H1 (cell line): Measurements from ENCODE around the gene ZNF618. TPM values are rescaled to one million over a fixed set of nuclear protein-coding genes. Genes with fewer than 3 reads are reported as not detected.

Experiments used
- CTCF ChIA-PET: fragments of 300-600 bp; sonication (Branson Sonifier 250); formaldehyde crosslinking; loops from one replicate; lab custom pipeline; 2021; ENCODE audit not compliant: partially characterized antibody; lab: Charles Lee
- POLR2A ChIA-PET: fragments of 300-600 bp; sonication (Branson Sonifier 250); formaldehyde crosslinking; loops from one replicate; lab custom pipeline; 2021; ENCODE audit warnings: inconsistent platforms; ENCODE audit not compliant: partially characterized antibody; lab: Charles Lee
- DNase-seq, 2 experiments: peaks; one replicate each; pipeline versions ENCODE4 v3.0.0 to v3.0.0-alpha.2; 2010 to 2022; ENCODE audit warnings: low spot score in 2 of 2, low read depth in 1 of 2, mixed read lengths in 1 of 2
- FAIRE-seq: peaks from 2 replicates; lab custom pipeline; 2011; peaks lifted over from hg19 to GRCh38; lab: Jason Lieb, UNC
- H2AFZ ChIP-seq: 2 replicates; pipeline ENCODE4 v1.8.1; 2012; ENCODE audit warnings: low read length, inconsistent platforms
- H2AK5ac ChIP-seq: 2 replicates; pipeline ENCODE4 v1.6.1; 2013; ENCODE audit warnings: low read depth, low read length
- H2BK120ac ChIP-seq: replicated peaks from 2 replicates; pipeline ENCODE3; 2013; ENCODE audit warnings: low read depth, low read length, inconsistent platforms
- H2BK12ac ChIP-seq: 2 replicates; pipeline ENCODE4 v1.6.1; 2013; ENCODE audit warnings: low read depth, low read length
- H2BK15ac ChIP-seq: 2 replicates; pipeline ENCODE4 v1.6.1; 2013; ENCODE audit warnings: low read length
- H2BK20ac ChIP-seq: 2 replicates; pipeline ENCODE4 v1.6.1; 2013; ENCODE audit warnings: low read length
- H2BK5ac ChIP-seq: 2 replicates; pipeline ENCODE4 v1.6.1; 2013; ENCODE audit warnings: low read depth, low read length
- H3K14ac ChIP-seq: 2 replicates; pipeline ENCODE4 v1.6.1; 2013; ENCODE audit warnings: inconsistent platforms; ENCODE audit not compliant: insufficient read length
- H3K18ac ChIP-seq: 2 replicates; pipeline ENCODE4 v1.6.1; 2013; ENCODE audit warnings: low read length; ENCODE audit errors: extremely low read depth
- H3K23ac ChIP-seq: 2 replicates; pipeline ENCODE4 v1.6.1; 2013; ENCODE audit warnings: inconsistent platforms; ENCODE audit not compliant: insufficient read length
- H3K23me2 ChIP-seq: 2 replicates; pipeline ENCODE4 v1.6.1; 2013; ENCODE audit warnings: low read depth, low read length
- H3K27ac ChIP-seq: 2 replicates; pipeline ENCODE4 v1.6.1; 2011; ENCODE audit warnings: low read depth, low read length, inconsistent platforms
- H3K27me3 ChIP-seq, 4 experiments: replicated peaks in 1 of 4; 1 replicate in 1 of 4; 2 replicates in 3 of 4; pipeline versions ENCODE4 v1.6.1 to v1.8.1; 2011 to 2013; ENCODE audit warnings: low read length in 3 of 4, mild to moderate bottlenecking in 3 of 4, inconsistent platforms in 2 of 4, mixed read lengths in 2 of 4, moderate library complexity in 1 of 4; ENCODE audit not compliant: control insufficient read depth in 3 of 4, insufficient read depth in 3 of 4; ENCODE audit errors: extremely low read depth in 1 of 4
- H3K36me3 ChIP-seq, 4 experiments: 2 replicates each; pipeline versions ENCODE4 v1.6.1 to v1.8.1; 2011 to 2013; ENCODE audit warnings: mild to moderate bottlenecking in 4 of 4, low read length in 3 of 4, moderate library complexity in 2 of 4, control low read depth in 1 of 4, inconsistent platforms in 1 of 4; ENCODE audit not compliant: insufficient read depth in 4 of 4, control insufficient read depth in 2 of 4
- H3K4ac ChIP-seq: replicated peaks from 2 replicates; pipeline ENCODE3; 2013; ENCODE audit warnings: low read length, low read depth, mixed read lengths, inconsistent platforms; ENCODE audit not compliant: insufficient read length
- H3K4me1 ChIP-seq, 4 experiments: replicated peaks in 1 of 4; 1 replicate in 1 of 4; 2 replicates in 3 of 4; pipeline versions ENCODE4 v1.6.1 to v1.8.1; 2011 to 2013; ENCODE audit warnings: low read length in 3 of 4, inconsistent platforms in 2 of 4, mixed read lengths in 1 of 4; ENCODE audit not compliant: insufficient read depth in 4 of 4, control insufficient read depth in 3 of 4
- H3K4me2 ChIP-seq, 2 experiments: 2 replicates each; pipeline versions ENCODE4 v1.6.1 to v1.8.1; 2011 to 2013; ENCODE audit warnings: low read depth in 2 of 2, low read length in 2 of 2, control low read depth in 1 of 2, inconsistent platforms in 1 of 2, mild to moderate bottlenecking in 1 of 2; ENCODE audit not compliant: insufficient read depth in 1 of 2
- H3K4me3 ChIP-seq, 4 experiments: fragments of 200-600, 300-600 bp in 1 of 4; sonication (generic), shearing (Covaris generic), sonication (Bioruptor Twin) in 1 of 4; 2 replicates each; pipeline versions ENCODE4 v1.5.1 to v1.8.1; 2011 to 2016; ENCODE audit warnings: low read length in 4 of 4, low read depth in 3 of 4, control low read depth in 2 of 4, inconsistent platforms in 2 of 4, mild to moderate bottlenecking in 2 of 4, mixed read lengths in 1 of 4, moderate library complexity in 1 of 4; ENCODE audit not compliant: insufficient read depth in 2 of 4; ENCODE audit errors: extremely low read depth in 1 of 4
- H3K56ac ChIP-seq: replicated peaks from 2 replicates; pipeline ENCODE3; 2013; ENCODE audit warnings: low read depth, mild to moderate bottlenecking, mixed read lengths, low read length, inconsistent platforms; ENCODE audit not compliant: insufficient read length
- H3K79me1 ChIP-seq: 2 replicates; pipeline ENCODE4 v1.6.1; 2013; ENCODE audit warnings: low read depth, low read length, control low read depth
- H3K79me2 ChIP-seq, 2 experiments: 2 replicates each; pipeline versions ENCODE4 v1.6.1 to v1.8.1; 2012 to 2013; ENCODE audit warnings: low read length in 2 of 2, mild to moderate bottlenecking in 2 of 2, inconsistent platforms in 1 of 2; ENCODE audit not compliant: insufficient read depth in 2 of 2, control insufficient read depth in 1 of 2
- H3K9ac ChIP-seq, 4 experiments: replicated peaks in 1 of 4; 1 replicate in 1 of 4; 2 replicates in 3 of 4; pipeline versions ENCODE4 v1.6.1 to v1.8.1; 2011 to 2013; ENCODE audit warnings: low read depth in 3 of 4, low read length in 3 of 4, control low read depth in 2 of 4, mild to moderate bottlenecking in 2 of 4, moderate library complexity in 2 of 4, inconsistent platforms in 1 of 4; ENCODE audit errors: extremely low read depth in 1 of 4
- H3K9me3 ChIP-seq, 2 experiments: 2 replicates each; pipeline versions ENCODE4 v1.6.1 to v1.8.1; 2012 to 2013; ENCODE audit warnings: mild to moderate bottlenecking in 2 of 2, moderate library complexity in 2 of 2, control low read depth in 1 of 2, inconsistent platforms in 1 of 2, low read depth in 1 of 2, low read length in 1 of 2, mixed read lengths in 1 of 2; ENCODE audit not compliant: insufficient read depth in 2 of 2
- H4K20me1 ChIP-seq, 2 experiments: replicated peaks in 1 of 2; 2 replicates each; pipeline versions ENCODE3 to v1.8.1; 2011 to 2013; ENCODE audit warnings: inconsistent platforms in 2 of 2, low read length in 2 of 2, mild to moderate bottlenecking in 1 of 2; ENCODE audit not compliant: insufficient read depth in 2 of 2, control insufficient read depth in 1 of 2
- H4K5ac ChIP-seq: 2 replicates; pipeline ENCODE4 v1.6.1; 2013; ENCODE audit warnings: low read length, low read depth, mixed read lengths, inconsistent platforms; ENCODE audit not compliant: insufficient read length
- H4K8ac ChIP-seq: 2 replicates; pipeline ENCODE4 v1.8.0; 2013; ENCODE audit warnings: mild to moderate bottlenecking, moderate library complexity, low read length, inconsistent platforms; ENCODE audit not compliant: insufficient read depth; ENCODE audit errors: extremely low read depth
- H4K91ac ChIP-seq: replicated peaks from 2 replicates; pipeline ENCODE3; 2013; ENCODE audit warnings: low read length, mixed read lengths, inconsistent platforms; ENCODE audit not compliant: insufficient read length
- BRCA1 ChIP-seq: IDR thresholded peaks from 2 replicates; pipeline ENCODE4 v1.6.1; 2012; ENCODE audit warnings: low read depth, low read length, improper control_type of control experiment
- CTBP2 ChIP-seq: IDR thresholded peaks from 2 replicates; pipeline ENCODE4 v1.7.0; 2011; ENCODE audit warnings: borderline replicate concordance, mild to moderate bottlenecking, moderate library complexity, mixed read lengths, low read length; ENCODE audit not compliant: insufficient read depth, insufficient read length
- CTCF ChIP-seq, 3 experiments: IDR thresholded peaks; 1 replicate in 2 of 3; 2 replicates in 1 of 3; pipeline versions ENCODE4 v1.5.1 to v1.6.1; 2011; ENCODE audit warnings: low read length in 3 of 3, mild to moderate bottlenecking in 3 of 3, inconsistent platforms in 2 of 3, low read depth in 1 of 3, moderate library complexity in 1 of 3; ENCODE audit not compliant: insufficient read depth in 1 of 3; ENCODE audit errors: control extremely low read depth in 1 of 3
- JUN ChIP-seq: IDR thresholded peaks from 2 replicates; pipeline ENCODE4 v1.6.1; 2011; ENCODE audit warnings: low read depth, mild to moderate bottlenecking, improper control_type of control experiment, low read length
- RBBP5 ChIP-seq: IDR thresholded peaks from 2 replicates; pipeline ENCODE4 v1.7.1; 2012; ENCODE audit warnings: low read depth, mild to moderate bottlenecking, inconsistent platforms, low read length, moderate library complexity, borderline replicate concordance
- SP4 ChIP-seq: IDR thresholded peaks from 2 replicates; pipeline ENCODE4 v1.6.1; 2012; ENCODE audit warnings: low read length, inconsistent platforms
- SUZ12 ChIP-seq: fragments of 200-600 bp; sonication (generic); IDR thresholded peaks from 2 replicates; pipeline ENCODE4 v1.6.1; 2012; ENCODE audit warnings: mild to moderate bottlenecking, inconsistent platforms, low read length, moderate library complexity, mixed read lengths
- TAF7 ChIP-seq: optimal IDR thresholded peaks from 2 replicates; pipeline ENCODE3; 2011; ENCODE audit warnings: low read depth, mild to moderate bottlenecking, inconsistent platforms, low read length, moderate library complexity, borderline replicate concordance
- WGBS, 2 experiments: shearing (Covaris generic) in 1 of 2; methylation state at CpG; one replicate each; pipeline versions ENCODE4 v1.1.6 to v1.1.7; 2013 to 2015; ENCODE audit warnings: low lambda C conversion rate in 2 of 2, mixed read lengths in 2 of 2, inconsistent platforms in 1 of 2, low coverage in 1 of 2, missing lambda C conversion rate in 1 of 2; ENCODE audit not compliant: insufficient replicate concordance in 2 of 2, insufficient coverage in 1 of 2, insufficient read length in 1 of 2; ENCODE audit errors: extremely low coverage in 1 of 2, missing lambda C conversion rate in 1 of 2; 5-methylcytosine and 5-hydroxymethylcytosine counted together
- polyA plus RNA-seq, 7 experiments: library from polyadenylated mRNA; depleted of rRNA in 3 of 7; stranded (reverse) in 5 of 7; unstranded in 2 of 7; fragments of >200 nt in 5 of 7; fragments of 200-250 nt in 2 of 7; gene quantifications; 1 replicate in 5 of 7; 2 replicates in 1 of 7; 4 replicates in 1 of 7; pipeline versions ENCODE4 v1.2.1 to v1.2.3, GENCODE V29; 2011 to 2013; ENCODE audit warnings: missing spikeins in 2 of 7, mixed read lengths in 2 of 7
- total RNA-seq: library from RNA; stranded (reverse); fragmentation: NEBNext Ultra II Directional; extraction: Animal tissue kit (Norgen Biotek cat#: 25700); gene quantifications from 2 replicates; pipeline ENCODE4 v1.2.1, GENCODE V29; 2021

The ZNF618 gene
- total and polyA plus RNA-seq, 2 of the 8 experiments (the other 6 are each of a cell fraction or from before 2014, with no cell fraction given) = 9.6 to 28.5 TPM

- Histone ChIP-seq H3K4me3 (no peak overlapping the region), H3K79me1 (peaks cover 12% of the 10 kb centered on the region), H2AK5ac (no peak overlapping the region), H3K79me2 (peaks cover 0 to 16% of the 10 kb centered on the region in 2 experiments; a peak in 3 of 4 replicates), H4K5ac (no peak overlapping the region), H3K27ac (no peak overlapping the region), H4K8ac (no peak overlapping the region), H3K9me3 (no peaks in the 10 kb centered on the region), H2BK120ac (no peak overlapping the region), H2BK20ac (no peak overlapping the region), H4K91ac (no peak overlapping the region), H3K27me3 (no peaks in the 10 kb centered on the region), H4K20me1 (peaks cover 0 to 5% of the 10 kb centered on the region in 2 experiments), H2BK12ac (no peak overlapping the region), H3K14ac (no peak overlapping the region), H3K23me2 (no peaks in the 10 kb centered on the region; the same call in 1 of the 2 replicates), H3K9ac (no peak overlapping the region), H3K56ac (no peak overlapping the region), H3K4me1 (no peaks in the 10 kb centered on the region), H2BK5ac (no peak overlapping the region), H3K4ac (no peak overlapping the region), H3K18ac (no peak overlapping the region), H3K36me3 (no peaks in the 10 kb centered on the region; a peak in 1 of 8 replicates), H3K23ac (no peak overlapping the region), H2BK15ac (no peak overlapping the region), H2AFZ (no peak overlapping the region), H3K4me2 (no peak overlapping the region)
- FAIRE-seq = no peak
- ChIA-PET CTCF (interaction anchor here (0.6 kb wide), 1 partner anchor 100 kb away, joined by 3 read pairs; no protein-coding TSS in a partner anchor), POLR2A (no interaction called here)
- TF ChIP-seq CTCF (IDR thresholded peaks at IDR 0.05; ENCODE audit: control extremely low read depth in 1 of 3, insufficient read depth in 1 of 3, low read depth in 1 of 3, low read length in 3 of 3) (no peak), BRCA1 (no peak), SUZ12 (no peak), RBBP5 (no peak), CTBP2 (no peak), JUN (no peak), TAF7 (no peak), SP4 (no peak)
- peak in 1 of 2 experiments; percentile 45 for DNase-seq
- WGBS, 2 experiments = 88% methylated on average over 5 of the region's 5 CpGs; no CpG with 5 or more reads in 1 of the 2 experiments
Measured at GRCh38 chr9:113919871-113920270, 43.8 kb downstream of the ZNF618 start.
